GM19463 (cell line): Measurements from ENCODE around the gene PMCH.
"Not testable (repeated sequence)": the region's sequence is repeated elsewhere in the genome, so short reads cannot be mapped to it uniquely, and the experiment has no call there.

Source experiments
- ATAC-seq: cut with Tn5 transposase; IDR thresholded peaks from one replicate; pipeline ENCODE4 v1.9.1; 2021; ENCODE audit warnings: mild to moderate bottlenecking, moderate library complexity; ENCODE audit not compliant: unreplicated experiment

PMCH gene

GRCh38 chr12:102147062-102147587 lies 50.5 kb downstream of the PMCH start:
- not testable (repeated sequence) for ATAC-seq
